ENCODE measurements around the gene HES1.

DNA sequence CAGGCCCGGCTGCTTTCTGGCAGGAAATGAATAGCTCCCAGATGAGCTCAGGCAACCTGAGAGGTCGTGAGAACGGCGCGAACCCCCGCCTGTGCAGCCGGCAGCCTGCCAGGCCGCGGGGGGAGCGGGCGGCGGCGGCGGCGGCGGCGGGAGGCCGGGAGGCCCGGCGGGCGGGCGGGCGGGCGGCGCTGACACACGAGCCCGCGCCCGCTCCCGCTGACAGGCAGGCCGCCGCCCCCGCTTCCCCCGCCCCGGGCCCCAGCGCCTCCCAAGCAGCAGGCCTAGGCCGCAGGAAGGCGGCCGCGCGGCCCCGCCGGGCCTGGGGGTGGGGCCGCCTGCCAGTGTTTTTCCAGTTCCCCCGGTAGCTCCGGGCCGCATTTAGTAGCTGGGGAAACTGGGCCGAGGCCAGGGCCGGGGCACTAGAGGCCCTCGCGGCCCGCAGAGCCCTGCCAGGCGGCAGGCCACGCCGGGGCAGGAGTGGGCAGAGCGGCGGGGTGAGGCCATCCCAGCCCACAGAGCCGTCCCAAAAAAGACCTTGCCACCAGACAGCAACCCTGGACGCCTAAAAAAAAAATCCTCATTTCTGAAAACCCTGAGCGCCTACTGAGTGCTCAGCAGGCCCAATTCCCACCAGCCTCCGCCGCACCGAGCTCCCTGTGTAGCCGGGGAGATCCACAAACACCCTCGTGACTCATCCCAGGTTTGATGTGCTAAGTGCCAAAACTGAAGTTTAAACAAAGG, 5.6 kb downstream of the HES1 start:
- TF ChIP-seq CTCF (IDR thresholded peaks at IDR 0.05; ENCODE audit: insufficient read depth, low read length, poor library complexity, severe bottlenecking), result no peak
- no peak for TF ChIP-seq EZH2phosphoT487 (conservative IDR thresholded peaks at IDR 0.05; ENCODE audit: low read length)

All from SU-DHL-6 (cell line).